Lung microvascular endothelial cell (primary cell): Measurements from ENCODE around the gene EPC1. TPM values are rescaled to one million over a fixed set of nuclear protein-coding genes. Genes with fewer than 3 reads are reported as not detected.

Experiments used
- DNase-seq, 2 donors: peaks; one replicate each; pipeline versions ENCODE4 v3.0.0 to v3.0.0-alpha.2; 2010; ENCODE audit warnings: low read depth in 2 of 2
- total RNA-seq: library from RNA; depleted of rRNA; stranded (reverse); fragments of >200 nt; gene quantifications from 2 replicates; pipeline ENCODE4 v1.2.1, GENCODE V29; 2014

EPC1 gene
- total RNA-seq, 1 donor from 2014 or later, result 26.2 TPM

- no peak for DNase-seq
Measured at GRCh38 chr10:32338262-32338661, 8.7 kb downstream of the EPC1 start.

DNA sequence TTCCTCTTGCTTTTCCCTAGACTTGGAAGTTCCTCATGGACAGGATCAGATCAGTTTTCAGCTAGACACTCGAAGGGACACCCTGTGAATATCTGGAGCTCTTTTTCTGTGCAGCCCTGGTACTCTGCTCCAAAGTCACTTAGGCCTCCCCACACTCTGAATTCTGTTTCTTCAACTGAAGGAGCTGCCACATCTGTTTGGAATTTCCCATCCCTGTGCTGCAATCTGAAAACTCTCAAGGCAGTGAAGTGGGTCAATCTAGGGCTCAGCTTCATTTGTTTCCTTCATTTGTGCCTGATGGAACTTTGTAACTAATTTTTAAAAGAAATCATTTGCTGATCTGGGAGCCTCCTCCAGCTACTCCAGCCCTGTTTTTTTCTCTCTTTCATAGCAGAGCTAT, 9.6 kb downstream of the EPC1 start:
- no peak for DNase-seq

GRCh38 chr10:32333849-32334248, 13.1 kb downstream of the EPC1 start:
- DNase-seq, result no peak

GRCh38 chr10:32332299-32332750, 14.6 kb downstream of the EPC1 start:
- no peak for DNase-seq

- no peak for DNase-seq
Measured at GRCh38 chr10:32331606-32332005, 15.4 kb downstream of the EPC1 start.

GRCh38 chr10:32330214-32330613, 16.7 kb downstream of the EPC1 start:
- DNase-seq, result no peak

DNA sequence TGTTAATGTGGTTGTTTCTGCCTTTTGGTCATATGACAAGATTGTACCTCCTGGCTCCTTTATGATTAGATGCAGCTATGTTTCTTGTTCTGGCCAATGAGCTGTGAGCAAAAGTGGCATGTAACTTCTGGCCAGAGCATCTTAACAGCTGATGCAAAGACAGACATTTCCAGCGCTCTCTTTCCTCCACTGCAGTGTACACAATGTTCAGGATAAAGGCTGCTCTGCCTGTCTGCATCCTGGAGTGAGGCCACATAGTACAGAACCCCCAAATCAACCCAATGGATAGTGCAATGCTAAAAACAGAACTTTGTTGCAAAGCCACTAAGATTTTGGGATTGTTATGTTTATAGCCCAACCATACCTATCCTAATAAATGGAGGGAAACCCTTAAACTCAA, 17.9 kb downstream of the EPC1 start:
- no peak for DNase-seq

DNA sequence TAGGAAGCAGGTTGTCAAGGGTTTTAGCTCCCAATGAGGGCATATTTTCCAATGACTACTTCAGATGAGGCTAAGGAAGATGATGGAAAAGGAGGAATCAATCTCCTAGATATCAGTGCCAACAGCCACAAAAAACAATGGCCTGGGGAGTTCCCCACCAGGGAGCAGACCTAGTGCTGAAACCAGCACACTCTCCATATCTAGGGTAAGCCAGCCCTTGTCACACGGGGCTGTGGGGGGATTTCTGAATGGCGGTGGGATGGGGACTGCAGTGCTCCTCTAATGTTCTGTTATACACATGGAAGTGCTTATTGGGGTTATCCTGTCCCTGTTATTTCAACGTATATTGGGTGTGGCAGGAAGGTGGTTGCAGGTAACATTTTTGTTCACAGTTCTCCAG, 18.5 kb downstream of the EPC1 start:
- DNase-seq, result peak in 1 of 2 donors; percentile 35

GRCh38 chr10:32327364-32327691, 19.6 kb downstream of the EPC1 start:
- no peak for DNase-seq

DNA sequence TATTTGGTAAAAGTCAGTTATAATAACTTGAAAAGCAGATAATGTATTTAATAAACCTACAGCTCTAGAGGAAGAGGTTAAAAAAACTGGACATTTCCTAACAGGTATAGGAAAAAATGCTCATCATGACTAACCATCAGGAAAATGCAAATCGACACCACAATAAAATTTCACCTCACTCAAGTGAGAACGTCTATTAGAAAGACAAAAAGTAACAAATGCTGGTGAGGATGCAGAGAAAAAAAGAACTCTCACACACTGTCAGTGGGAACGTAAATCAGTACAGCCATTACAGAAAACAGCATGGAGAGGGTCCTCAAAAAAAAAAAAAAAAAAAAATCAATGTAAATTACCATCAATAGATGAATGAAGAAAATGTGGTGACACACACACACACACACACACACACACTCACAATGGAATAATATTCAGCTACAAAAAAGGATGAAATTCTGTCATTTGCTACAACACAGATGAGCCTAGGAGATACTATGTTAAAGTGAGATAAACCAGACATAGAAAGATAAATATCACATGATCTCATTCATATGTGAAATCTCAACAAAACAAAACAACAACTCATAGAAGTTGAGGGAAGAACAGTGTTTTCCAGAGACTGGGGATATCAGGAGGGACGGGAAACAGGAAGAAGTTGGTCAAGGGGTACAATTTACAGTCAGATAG, 20.1 kb downstream of the EPC1 start:
- peak in 1 of 2 donors; percentile 13 for DNase-seq

GRCh38 chr10:32326119-32326518, 20.8 kb downstream of the EPC1 start:
- DNase-seq, result no peak

- no peak for DNase-seq
Measured at GRCh38 chr10:32323051-32323450, 23.9 kb downstream of the EPC1 start.

DNA sequence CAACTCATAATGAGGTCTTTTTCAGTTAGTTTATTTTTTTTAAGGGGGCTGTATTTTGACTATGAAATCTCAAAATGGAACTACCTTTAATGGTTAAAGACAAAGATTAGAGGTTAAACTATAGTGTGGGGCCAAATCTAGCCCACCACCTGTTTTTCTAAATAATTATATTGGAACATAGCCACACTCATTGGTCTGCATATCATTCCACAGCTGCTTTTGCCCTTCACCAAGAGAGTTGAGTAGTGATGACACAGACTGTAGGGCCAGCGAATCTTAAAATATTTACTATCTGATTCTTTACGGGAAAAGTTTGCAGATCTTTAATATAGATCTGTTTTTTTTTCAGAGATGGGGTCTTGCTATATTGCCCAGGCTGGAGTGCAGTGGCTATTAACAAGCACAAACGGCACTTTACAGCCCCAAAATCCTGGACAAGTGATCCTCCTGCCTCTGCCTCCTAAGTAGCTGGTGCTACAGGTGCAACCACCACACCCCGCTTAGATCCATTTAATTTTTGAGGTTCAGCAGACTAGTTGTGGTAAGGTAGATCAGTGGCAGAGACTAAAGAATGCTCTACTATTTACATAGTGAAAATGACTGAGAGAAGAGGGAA, 25.8 kb downstream of the EPC1 start:
- no peak for DNase-seq

GRCh38 chr10:32318476-32318896, 28.5 kb downstream of the EPC1 start:
- no peak for DNase-seq

GRCh38 chr10:32317795-32318357, 29.1 kb downstream of the EPC1 start:
- peak; percentile 21 to 24 for DNase-seq

DNA sequence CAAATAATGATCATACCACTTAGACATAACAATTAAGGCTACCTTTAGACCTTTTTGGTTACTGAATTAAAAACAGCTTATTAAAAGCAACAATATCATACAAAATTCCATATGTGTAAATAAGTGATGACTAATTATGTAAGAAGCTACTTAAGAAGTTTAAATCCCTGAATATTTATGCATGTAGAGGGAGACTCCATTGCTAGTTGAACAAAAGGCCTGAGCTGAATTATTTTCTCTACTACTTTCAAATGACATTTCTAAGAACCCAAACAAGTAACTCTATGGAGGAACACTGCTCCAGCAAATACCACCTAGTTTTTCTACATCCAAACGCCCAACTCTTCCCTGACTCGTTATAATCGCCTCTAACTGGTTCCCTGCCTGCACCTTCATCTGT, 31.5 kb downstream of the EPC1 start:
- no peak for DNase-seq

GRCh38 chr10:32314588-32314987, 32.4 kb downstream of the EPC1 start:
- no peak for DNase-seq

DNA sequence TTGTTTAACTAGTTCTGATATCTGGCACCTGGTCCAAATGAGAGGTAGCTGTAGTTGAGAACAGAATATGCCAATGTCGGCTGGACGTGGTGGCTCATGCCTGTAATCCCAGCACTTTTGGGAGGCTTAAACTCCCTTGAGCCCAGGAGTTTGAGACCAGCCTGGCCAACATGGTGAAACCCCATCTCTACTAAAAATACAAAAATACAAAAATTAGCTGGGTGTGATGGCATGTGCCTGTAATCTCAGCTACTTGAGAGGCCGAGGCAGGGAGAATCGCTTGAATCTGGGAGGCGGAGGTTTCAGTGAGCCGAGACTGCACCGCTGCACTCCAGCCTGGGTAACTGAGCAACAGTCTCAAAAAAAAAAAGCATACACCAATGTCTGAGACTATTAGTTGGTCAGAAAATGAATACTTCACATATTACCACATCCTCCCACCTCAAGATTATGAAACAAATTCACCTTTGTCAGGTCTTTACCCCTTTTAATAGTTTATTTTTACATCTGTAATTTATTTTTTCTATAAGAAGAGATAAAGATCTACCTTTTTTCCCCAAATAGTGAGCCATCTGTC, 38.8 kb downstream of the EPC1 start:
- no peak for DNase-seq

GRCh38 chr10:32307609-32308008, 39.3 kb downstream of the EPC1 start:
- DNase-seq, result no peak

DNA sequence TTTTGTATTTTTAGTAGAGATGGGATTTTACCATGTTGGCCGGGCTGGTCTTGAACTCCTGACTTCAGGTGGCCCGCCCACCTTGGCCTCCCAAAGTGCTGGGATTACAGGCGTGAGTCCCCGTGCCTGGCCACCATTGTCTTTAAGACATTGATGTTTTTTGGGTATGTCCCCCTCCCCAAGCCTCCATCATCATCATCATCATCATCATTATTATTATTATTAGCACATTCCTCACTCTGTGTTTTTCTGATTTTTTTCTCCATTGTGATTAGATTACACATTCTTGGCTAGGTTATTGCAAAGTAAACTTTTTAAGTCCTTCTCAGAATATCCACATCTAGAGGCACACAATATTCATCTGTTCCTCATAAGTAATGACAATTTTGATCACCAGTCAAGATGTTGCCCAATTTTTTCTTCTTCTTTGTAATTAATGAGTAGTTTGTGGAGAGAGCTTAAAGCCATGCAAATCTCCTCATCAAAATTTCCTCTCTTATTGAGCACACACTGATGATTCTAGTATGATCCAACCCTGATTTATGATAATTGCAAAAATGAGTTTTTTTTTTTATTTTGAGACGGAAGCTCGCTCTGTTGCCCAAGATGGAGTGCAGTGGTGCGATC, 47.5 kb downstream of the EPC1 start:
- no peak for DNase-seq

DNA sequence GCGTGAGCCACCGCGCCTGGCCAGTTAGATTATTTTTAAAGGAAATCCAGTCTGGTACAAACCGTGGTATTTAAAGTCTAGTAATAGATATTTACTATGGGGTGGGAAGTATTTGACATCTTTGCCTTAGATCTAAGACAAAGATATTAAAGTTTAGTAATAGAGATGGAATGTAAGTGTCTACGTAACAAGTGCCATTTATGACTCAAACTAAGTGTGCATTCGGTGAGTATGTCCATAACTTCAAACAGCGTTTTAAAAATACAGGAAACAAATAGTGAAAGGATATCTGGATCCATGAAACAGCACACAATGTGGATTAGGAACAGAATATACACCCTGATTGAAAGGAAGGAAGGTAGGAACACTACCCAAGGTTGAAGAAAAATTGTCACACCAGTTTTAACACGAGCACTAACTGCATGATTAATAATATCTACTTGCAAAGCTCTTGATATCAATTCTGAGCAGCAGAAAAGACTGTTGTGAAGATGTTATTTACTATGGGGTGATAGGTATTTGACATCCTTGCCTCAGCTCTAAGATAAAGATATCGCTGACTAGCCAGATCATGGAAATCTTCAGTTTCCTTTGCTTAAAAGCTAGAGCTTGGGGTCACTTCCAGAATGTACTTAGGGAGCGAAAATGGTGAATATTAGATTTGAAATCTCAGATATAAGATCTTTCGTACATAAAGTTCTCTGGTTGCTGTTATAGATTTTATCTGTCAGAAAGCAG, 48.7 kb downstream of the EPC1 start:
- DNase-seq, result peak; percentile 10 to 88

GRCh38 chr10:32295027-32295426, 51.9 kb downstream of the EPC1 start:
- DNase-seq, result no peak
